GM12891 (cell line): ENCODE data around the gene AGTR2.

Experiments
- PAX5 ChIP-seq: IDR thresholded peaks from 2 replicates; pipeline ENCODE4 v1.6.1; 2011; ENCODE audit warnings: low read length, moderate library complexity, mild to moderate bottlenecking; ENCODE audit not compliant: insufficient read depth, severe bottlenecking
- POLR2A ChIP-seq: IDR thresholded peaks from 2 replicates; pipeline ENCODE4 v1.6.1; 2011; ENCODE audit warnings: low read depth, low read length, control low read depth
- POLR2AphosphoS5 ChIP-seq: IDR thresholded peaks from 2 replicates; pipeline ENCODE4 v1.6.1; 2011; ENCODE audit warnings: low read depth, low read length, control low read depth
- POU2F2 ChIP-seq: IDR thresholded peaks from 2 replicates; pipeline ENCODE4 v1.6.1; 2011; ENCODE audit warnings: low read depth, mild to moderate bottlenecking, control low read depth, low read length, moderate library complexity
- SPI1 ChIP-seq: IDR thresholded peaks from 2 replicates; pipeline ENCODE4 v1.6.1; 2011; ENCODE audit warnings: low read depth, low read length, control low read depth
- TAF1 ChIP-seq: IDR thresholded peaks from 2 replicates; pipeline ENCODE4 v1.6.1; 2011; ENCODE audit warnings: low read depth, low read length, control low read depth

DNA sequence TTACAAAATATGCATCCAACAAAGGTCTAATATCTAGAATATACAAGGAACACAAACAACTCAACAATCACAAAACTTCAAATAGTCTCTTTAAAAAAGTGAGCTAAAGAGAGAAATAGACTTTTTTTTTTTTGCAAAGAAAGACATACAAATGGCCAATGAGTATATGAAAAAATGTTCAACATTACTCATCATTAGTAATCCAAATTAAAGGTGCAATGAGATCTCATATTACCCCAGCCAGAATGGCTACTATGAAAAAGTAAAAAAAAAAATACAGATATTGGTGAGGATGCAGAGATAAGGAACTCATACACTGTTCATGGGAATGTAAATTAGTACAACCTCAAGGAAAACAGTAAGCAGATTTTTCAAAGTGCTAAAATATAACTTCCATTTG lies 24.1 kb downstream of the AGTR2 start:
- TF ChIP-seq POLR2A: no peak
- TF ChIP-seq POLR2AphosphoS5: no peak
- no peak for TF ChIP-seq SPI1
- no peak for TF ChIP-seq TAF1
- no peak for TF ChIP-seq POU2F2
- no peak for TF ChIP-seq PAX5
